Umbilical cord (tissue), 1 donor: Measurements from ENCODE around the gene PTPRJ. TPM values are rescaled to one million over a fixed set of nuclear protein-coding genes. Genes with fewer than 3 reads are reported as not detected.

Source experiments
- total RNA-seq: library from RNA; depleted of rRNA; stranded (reverse); fragments of >200 nt; gene quantifications from one replicate; pipeline ENCODE4 v1.2.3, GENCODE V29; 2014; ENCODE audit warnings: low replicate concordance; ENCODE audit not compliant: insufficient read depth

The PTPRJ gene
- total RNA-seq, 1 donor from 2014 or later: 21.9 TPM

Other genes starting within 250 kb of the PTPRJ start
- 133 TPM for gene FNBP4, start 213.2 kb upstream of the PTPRJ start, total RNA-seq
- gene NUP160, start 132.2 kb upstream of the PTPRJ start, total RNA-seq: 57.3 TPM
- not detected for gene OR4B1, start 236.3 kb downstream of the PTPRJ start, total RNA-seq